ENCODE measurements around the gene ABCC8. TPM values are rescaled to one million over a fixed set of nuclear protein-coding genes. Genes with fewer than 3 reads are reported as not detected.
A peak's percentile ranks its signal among the peaks of the same experiment; 100 is the strongest.

ABCC8 gene
- polyA plus RNA-seq, 3 donors, result 0.71 to 1.1 (median 0.83) TPM

DNA sequence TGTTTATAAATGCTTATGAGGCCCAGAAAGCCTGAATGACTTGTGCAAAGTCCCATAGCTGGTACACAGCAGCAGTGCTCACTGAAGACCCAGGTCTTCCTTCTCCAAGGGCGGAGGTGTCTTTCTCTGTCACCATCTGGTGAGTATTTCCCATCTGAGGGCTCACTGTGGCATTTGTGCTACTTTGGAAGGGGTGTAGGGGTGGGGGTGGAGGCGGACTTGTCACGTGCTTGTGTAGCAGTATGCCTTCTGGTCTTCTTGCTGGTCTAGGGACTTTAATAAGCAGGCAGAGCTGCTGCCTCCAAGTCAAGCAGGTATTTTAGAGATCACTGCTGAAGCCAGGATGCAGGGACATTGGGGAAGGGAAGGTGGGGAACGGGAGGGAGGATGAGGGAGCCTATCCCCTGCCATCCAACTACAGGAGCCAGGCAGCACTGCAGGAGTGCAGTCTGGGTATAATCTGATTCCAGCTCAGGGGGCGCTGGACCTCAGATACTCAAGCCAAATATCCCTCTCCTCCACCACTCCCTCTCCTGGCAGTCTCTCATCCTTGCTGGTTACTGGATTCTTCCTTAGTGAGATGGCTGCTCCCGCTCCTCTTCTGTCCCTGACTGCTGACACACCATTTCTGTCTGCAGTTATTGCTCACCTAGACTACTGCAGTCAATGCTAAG lies 3.4 kb downstream of the ABCC8 start:
- no peak for DNase-seq (ENCODE audit: low read depth in 3 of 3, low spot score in 2 of 3)

GRCh38 chr11:17472467-17472866 lies 4.2 kb downstream of the ABCC8 start:
- no peak for DNase-seq (ENCODE audit: low read depth in 3 of 3, low spot score in 2 of 3)

DNA sequence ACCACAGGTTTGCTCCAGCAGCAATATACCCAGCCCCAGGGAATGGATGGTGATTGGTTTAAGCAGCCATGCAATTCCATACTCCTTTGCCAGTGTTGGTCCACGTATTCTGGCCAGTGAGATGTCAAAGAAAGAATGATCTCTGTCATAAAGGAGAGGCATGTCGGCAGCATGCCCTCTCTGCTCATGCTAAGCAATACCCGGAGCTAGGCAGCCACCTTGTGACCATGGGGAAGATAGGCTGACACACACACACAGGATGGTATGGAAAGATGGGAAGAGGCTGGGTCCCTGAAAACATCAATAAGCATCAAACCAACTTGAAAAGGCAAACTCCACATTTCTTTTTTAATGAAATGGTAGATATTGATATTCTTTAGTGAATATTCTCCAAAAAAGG lies 5.1 kb downstream of the ABCC8 start:
- DNase-seq (ENCODE audit: low read depth in 3 of 3, low spot score in 2 of 3), result no peak

- no peak for DNase-seq (ENCODE audit: low read depth in 3 of 3, low spot score in 2 of 3)
Measured at GRCh38 chr11:17469998-17470397, 6.6 kb downstream of the ABCC8 start.

GRCh38 chr11:17468122-17468521 lies 8.5 kb downstream of the ABCC8 start:
- no peak for DNase-seq (ENCODE audit: low read depth in 3 of 3, low spot score in 2 of 3)

DNA sequence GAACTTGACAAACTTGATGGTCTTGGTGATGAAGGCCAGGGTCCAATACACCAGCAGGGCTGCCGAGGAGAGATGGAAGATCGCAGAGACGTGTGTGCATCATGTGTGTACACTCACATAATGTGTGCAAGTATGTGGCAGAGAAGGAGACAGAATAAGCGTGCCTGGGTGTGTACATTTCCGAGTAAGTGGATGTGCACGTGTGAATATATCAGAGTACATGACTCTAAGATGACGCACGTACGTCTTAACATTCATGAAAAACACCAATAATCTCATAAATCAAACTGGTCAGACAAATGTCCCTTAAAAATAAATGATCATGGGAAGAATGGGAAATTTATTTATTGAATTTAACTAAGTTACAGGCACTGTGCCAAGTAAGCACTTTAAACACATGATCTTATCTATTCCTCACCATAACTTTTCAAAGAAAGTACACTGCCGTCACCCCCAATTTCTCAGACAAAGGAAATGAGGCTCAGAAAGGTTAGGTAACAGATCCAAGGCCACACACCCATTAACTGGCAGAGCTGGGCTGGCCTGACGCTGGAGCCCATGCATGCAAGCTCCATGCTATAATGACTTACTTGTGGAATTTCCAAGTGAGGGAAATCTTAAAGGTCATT lies 13.0 kb downstream of the ABCC8 start:
- DNase-seq (ENCODE audit: low read depth in 3 of 3, low spot score in 2 of 3), result no peak

- no peak for DNase-seq (ENCODE audit: low read depth in 3 of 3, low spot score in 2 of 3)
Measured at GRCh38 chr11:17462940-17463339, 13.7 kb downstream of the ABCC8 start.

GRCh38 chr11:17460406-17460805 lies 16.2 kb downstream of the ABCC8 start:
- no peak for DNase-seq (ENCODE audit: low read depth in 3 of 3, low spot score in 2 of 3)

GRCh38 chr11:17459236-17459896 lies 17.3 kb downstream of the ABCC8 start:
- DNase-seq (ENCODE audit: low read depth in 3 of 3, low spot score in 2 of 3), result no peak

DNA sequence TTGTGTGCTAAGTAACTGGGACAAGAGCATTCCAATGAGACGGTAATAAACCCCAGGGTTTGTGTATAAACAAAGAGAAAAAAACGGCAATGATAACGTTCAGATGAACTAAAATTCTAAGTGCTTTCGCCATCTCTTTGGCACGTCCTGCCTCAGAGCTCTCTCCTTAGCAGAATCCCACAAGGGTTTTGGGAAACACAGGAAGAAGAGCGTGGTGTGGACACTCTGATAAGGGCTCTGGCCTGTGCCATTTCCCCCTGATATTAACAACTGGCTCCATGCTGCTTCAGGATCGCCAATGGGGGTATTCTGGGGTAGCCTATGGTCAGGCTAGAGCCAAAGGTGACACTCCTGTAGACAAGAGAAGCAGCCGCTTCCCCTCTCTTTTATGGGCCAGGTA lies 18.4 kb downstream of the ABCC8 start:
- no peak for DNase-seq (ENCODE audit: low read depth in 3 of 3, low spot score in 2 of 3)

- no peak for DNase-seq (ENCODE audit: low read depth in 3 of 3, low spot score in 2 of 3)
Measured at GRCh38 chr11:17457396-17458173, 19.1 kb downstream of the ABCC8 start.

DNA sequence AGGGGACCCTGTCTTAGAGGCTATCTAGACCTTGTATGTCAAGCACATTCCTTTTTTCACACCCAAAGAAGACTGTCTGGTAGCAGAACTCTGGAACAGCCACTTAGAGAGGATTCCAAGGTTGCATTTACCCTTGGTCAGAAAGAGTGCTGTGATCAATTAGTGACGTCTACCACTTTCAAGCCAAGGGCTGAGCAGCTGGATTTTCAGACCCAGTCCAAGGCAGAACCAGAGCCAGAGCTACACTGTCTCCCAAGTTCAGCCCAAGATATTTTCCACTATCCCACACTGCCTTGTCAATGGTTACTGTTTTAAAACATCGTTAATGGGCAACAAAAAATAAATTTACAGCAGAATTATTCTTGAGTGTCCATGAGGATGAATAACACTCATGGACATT lies 24.0 kb downstream of the ABCC8 start:
- DNase-seq (ENCODE audit: low read depth in 3 of 3, low spot score in 2 of 3), result no peak

GRCh38 chr11:17449158-17449557 lies 27.5 kb downstream of the ABCC8 start:
- peak in 1 of 3 donors; percentile 16 for DNase-seq (ENCODE audit: low read depth in 3 of 3, low spot score in 2 of 3)

DNA sequence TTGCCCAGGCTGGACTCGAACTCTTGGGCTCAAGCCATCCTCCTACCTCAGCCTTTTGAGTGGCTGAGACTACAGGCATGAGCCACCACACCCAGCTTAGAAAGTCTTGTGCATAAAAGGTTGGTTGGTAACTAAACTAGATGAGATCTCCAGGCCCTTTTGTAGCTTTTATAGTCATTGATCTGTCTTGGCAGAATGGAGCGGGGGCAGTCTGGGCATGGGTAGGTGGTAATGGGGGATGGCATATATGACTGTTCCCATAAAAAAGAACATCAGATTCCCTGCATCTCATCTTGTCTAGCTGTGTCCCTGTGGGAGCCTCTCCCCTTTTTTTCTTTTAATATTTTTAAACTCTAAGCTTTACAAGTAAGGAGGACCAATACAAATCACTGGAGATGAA lies 30.2 kb downstream of the ABCC8 start:
- DNase-seq (ENCODE audit: low read depth in 3 of 3, low spot score in 2 of 3), result no peak

- DNase-seq (ENCODE audit: low read depth in 3 of 3, low spot score in 2 of 3), result no peak
Measured at GRCh38 chr11:17445240-17445795, 31.3 kb downstream of the ABCC8 start.

GRCh38 chr11:17443926-17444690 lies 32.5 kb downstream of the ABCC8 start:
- no peak for DNase-seq (ENCODE audit: low read depth in 3 of 3, low spot score in 2 of 3)

DNA sequence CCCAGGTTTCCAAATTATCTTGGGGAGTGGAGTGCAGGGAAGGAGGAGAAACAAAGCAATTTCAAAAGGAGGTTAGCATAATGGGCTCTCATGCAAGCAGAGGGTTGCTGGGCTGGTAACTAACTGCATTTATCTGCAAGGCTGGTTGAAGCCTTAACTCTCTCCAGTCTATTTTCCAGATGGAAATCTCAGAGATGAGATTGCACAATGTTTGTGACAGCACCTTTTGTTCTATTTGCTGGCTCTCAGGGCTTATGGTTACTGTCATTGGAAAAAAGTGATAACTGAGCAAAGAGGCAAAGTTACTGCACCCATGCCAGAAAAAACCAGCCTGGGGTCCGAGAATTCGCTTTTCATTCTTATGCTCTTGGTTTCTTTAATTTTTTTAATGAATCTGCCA lies 33.2 kb downstream of the ABCC8 start:
- DNase-seq (ENCODE audit: low read depth in 3 of 3, low spot score in 2 of 3), result no peak

DNA sequence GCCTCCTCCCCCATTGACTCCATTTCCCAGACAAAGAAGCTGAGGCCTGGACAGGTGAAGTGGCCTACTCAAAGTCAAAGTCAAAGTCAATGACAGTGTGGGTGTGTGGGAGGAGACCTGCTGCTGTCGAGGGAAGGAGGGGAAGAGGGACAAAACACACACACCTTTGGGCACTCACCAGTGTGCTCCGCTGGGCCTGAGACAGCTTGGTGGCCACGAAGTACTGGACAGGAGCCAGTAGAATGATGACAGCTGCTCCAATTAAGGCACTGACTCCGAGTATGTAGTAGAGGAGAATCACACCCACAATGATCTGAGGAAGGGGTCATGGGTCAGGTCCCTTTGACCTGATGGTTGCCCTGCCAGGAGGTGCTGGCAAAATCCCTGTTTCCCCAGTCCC lies 33.6 kb downstream of the ABCC8 start:
- DNase-seq (ENCODE audit: low read depth in 3 of 3, low spot score in 2 of 3), result no peak

- DNase-seq (ENCODE audit: low read depth in 3 of 3, low spot score in 2 of 3), result peak in 2 of 3 donors; percentile 12 to 35
Measured at GRCh38 chr11:17439316-17439782, 37.3 kb downstream of the ABCC8 start.

GRCh38 chr11:17437366-17437765 lies 39.3 kb downstream of the ABCC8 start:
- DNase-seq (ENCODE audit: low read depth in 3 of 3, low spot score in 2 of 3), result no peak
